ENCODE measurements around the gene PCARE.
"Not testable (repeated sequence)": the region's sequence is repeated elsewhere in the genome, so short reads cannot be mapped to it uniquely, and the experiment has no call there.

GRCh38 chr2:29107547-29107946, 33.2 kb upstream of the PCARE start:
- not testable (repeated sequence) for TF ChIP-seq CTCF, POLR2A (IDR thresholded peaks at IDR 0.05)
